ENCODE measurements around the gene CLCN6. TPM values are rescaled to one million over a fixed set of nuclear protein-coding genes. Genes with fewer than 3 reads are reported as not detected.

CLCN6 gene
- polyA plus RNA-seq, 1 experiment: 6.1 TPM

DNA sequence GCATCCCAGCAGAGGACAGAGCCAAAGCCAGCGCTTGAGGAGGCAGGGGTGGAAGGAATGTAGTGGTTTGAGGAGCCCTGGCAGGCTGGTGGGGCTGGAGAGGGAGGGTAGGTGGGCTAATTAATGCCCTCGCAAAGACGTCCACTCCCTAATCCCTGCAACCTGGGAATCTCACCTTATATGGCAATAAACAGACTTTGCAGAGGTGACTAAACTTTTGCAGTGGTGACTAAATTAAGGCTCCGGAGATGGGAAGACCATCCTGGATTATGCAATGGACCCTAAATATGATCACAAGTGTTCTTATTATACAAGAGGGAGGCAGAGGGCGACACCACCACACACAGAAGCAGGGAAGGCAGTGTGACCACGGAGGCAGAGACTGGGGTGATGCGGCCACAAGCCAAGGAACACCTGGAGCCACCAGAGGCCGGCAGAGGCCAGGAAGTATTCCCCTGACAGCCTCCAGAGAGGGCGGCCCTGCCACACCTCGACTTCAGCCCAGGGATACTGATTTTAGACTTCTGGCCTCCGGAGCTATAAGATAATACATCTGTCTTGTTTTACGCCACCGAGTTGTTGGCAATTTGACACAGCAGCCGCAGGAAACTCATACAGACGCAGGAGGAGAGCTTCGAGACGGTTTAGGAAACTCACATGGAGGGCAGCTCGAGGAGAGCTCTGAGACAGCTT is 75.9 kb downstream of the CLCN6 start:
- H3K4me3 ChIP-seq (ENCODE audit: low read depth, low read length): no peak overlapping the region
- DNase-seq (ENCODE audit: low read depth): no peak

DNA sequence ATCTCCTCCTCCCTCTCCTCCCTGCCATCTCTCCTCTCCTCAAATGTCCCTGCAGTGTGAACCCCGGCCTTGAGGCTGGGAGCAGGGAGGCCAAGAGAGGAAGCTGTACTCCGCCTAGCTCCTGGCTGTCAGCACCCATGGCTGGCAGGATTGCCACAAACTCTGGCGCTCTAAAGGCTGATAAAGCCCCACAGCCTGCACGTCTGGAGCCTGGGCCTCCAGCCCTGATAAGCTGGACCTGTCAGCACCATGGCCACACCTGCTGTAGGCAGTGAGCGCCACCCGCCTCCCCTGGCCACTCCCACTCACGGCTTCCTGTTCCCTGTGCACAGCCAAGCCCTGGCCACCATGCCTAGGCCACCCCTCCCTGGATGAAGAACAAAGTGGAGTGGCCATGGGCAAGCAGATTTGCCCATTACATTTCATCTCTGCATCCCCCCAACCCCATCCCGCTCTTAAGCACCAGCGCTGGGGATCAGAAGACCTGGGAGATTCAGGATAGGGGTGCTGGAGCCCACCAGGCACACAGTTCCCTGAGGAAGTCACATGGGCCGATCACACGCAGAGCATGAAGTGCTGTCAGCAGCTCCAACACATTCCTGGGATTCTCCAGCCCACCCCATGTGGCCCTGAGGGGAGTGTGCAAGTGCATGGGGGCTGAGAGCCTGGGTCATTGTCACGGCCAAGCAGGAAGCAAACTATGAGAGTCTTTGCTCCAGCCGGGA is 77.0 kb downstream of the CLCN6 start:
- CTCF ChIA-PET: interaction anchor here (0.9 to 1.2 kb wide), 5 partner anchors 10 to 44 kb away, joined by 3 to 5 read pairs (median 4); no protein-coding TSS in a partner anchor
- H3K4me3 ChIP-seq (ENCODE audit: low read depth, low read length): no peak overlapping the region
- DNase-seq (ENCODE audit: low read depth): no peak
- no peaks in the 10 kb centered on the region for H3K36me3 ChIP-seq (ENCODE audit: control insufficient read depth, insufficient read depth, low read length)
- TF ChIP-seq, protein P1, sequence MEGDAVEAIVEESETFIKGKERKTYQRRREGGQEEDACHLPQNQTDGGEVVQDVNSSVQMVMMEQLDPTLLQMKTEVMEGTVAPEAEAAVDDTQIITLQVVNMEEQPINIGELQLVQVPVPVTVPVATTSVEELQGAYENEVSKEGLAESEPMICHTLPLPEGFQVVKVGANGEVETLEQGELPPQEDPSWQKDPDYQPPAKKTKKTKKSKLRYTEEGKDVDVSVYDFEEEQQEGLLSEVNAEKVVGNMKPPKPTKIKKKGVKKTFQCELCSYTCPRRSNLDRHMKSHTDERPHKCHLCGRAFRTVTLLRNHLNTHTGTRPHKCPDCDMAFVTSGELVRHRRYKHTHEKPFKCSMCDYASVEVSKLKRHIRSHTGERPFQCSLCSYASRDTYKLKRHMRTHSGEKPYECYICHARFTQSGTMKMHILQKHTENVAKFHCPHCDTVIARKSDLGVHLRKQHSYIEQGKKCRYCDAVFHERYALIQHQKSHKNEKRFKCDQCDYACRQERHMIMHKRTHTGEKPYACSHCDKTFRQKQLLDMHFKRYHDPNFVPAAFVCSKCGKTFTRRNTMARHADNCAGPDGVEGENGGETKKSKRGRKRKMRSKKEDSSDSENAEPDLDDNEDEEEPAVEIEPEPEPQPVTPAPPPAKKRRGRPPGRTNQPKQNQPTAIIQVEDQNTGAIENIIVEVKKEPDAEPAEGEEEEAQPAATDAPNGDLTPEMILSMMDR (IDR thresholded peaks at IDR 0.05; ENCODE audit: insufficient read depth, low read depth, low read length): no peak
- POLR2A ChIA-PET: no interaction called here
- H3K27me3 ChIP-seq (ENCODE audit: control insufficient read depth, insufficient read depth, low read length): no peaks in the 10 kb centered on the region; the same call in 1 of the 2 replicates

More for the DNA sequence above, 75.9 kb downstream of the CLCN6 start:
- ChIA-PET POLR2A (no interaction called here), CTCF (interaction anchor here (0.9 to 1.2 kb wide), 7 partner anchors 11 to 149 kb away, joined by 3 to 5 read pairs (median 3); no protein-coding TSS in a partner anchor)
- TF ChIP-seq, protein P1 (IDR thresholded peaks at IDR 0.05; ENCODE audit: insufficient read depth, low read depth, low read length): no peak
- peaks cover 2% of the 10 kb centered on the region; the same call in 1 of the 2 replicates for H3K27me3 ChIP-seq (ENCODE audit: control insufficient read depth, insufficient read depth, low read length)
- no peaks in the 10 kb centered on the region for H3K36me3 ChIP-seq (ENCODE audit: control insufficient read depth, insufficient read depth, low read length)

DNA sequence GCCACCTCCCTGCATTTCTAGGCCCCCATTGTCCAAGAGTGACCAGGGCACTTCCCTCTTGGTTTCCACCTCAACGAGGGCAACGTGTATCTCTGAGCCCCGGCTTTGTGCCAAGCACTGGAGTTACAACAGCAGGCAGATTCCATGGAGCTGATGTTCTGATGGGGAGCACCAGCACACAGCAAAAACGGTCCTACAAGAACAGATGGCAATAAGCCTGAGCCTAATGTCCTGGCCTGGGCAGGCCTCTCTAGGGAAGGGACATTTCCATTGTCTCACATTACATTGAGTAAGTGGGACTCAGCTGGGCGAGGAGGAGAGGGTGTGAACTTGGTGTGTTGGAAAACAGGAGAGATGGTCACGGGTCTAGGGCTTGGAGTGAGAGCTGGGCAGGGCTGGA is 79.9 kb downstream of the CLCN6 start:
- TF ChIP-seq, protein P1 (IDR thresholded peaks at IDR 0.05; ENCODE audit: insufficient read depth, low read depth, low read length): no peak
- DNase-seq (ENCODE audit: low read depth): no peak
- Histone ChIP-seq H3K27me3 (ENCODE audit: control insufficient read depth, insufficient read depth, low read length) (no peaks in the 10 kb centered on the region), H3K4me3 (ENCODE audit: low read depth, low read length) (no peak overlapping the region), H3K36me3 (ENCODE audit: control insufficient read depth, insufficient read depth, low read length) (no peaks in the 10 kb centered on the region)
- CTCF ChIA-PET: interaction anchor here (1.5 kb wide), 1 partner anchor 48 kb away, joined by 4 read pairs; no protein-coding TSS in a partner anchor
- POLR2A ChIA-PET: no interaction called here

DNA sequence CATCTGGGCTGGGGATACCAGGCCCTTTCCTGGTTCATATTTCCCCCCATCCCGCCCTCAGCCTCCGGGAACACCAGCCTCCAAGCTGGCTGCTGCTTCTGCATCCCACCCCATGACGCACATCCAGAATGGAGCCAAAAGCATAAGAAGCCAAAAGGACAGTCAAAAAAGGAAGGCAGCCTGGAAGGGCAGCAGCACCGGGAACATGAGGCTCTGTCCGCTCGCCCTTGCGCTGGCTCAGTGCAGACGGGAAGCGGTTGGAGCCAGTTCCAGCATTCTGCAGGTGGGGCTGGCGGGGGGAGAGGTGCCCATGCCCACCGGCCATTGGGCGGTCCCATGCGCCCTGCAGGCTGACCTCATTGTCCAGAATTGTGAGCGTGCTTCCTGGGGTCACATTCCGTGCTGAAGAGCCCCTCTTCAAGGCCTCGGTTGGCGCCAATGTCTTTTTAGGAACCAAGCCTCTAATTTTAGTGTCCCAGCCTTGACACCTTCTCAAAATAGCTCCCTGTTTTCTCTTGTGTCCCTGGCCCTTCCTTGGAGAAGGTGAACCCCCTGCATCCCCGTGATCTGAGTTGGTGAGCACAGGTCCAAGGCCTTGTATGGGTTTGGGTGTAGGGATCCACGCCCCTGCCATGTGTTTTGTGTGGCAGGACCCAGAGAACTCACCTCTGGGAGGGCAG is 81.1 kb downstream of the CLCN6 start:
- no peaks in the 10 kb centered on the region for H3K36me3 ChIP-seq (ENCODE audit: control insufficient read depth, insufficient read depth, low read length)
- H3K27me3 ChIP-seq (ENCODE audit: control insufficient read depth, insufficient read depth, low read length): peaks cover 3% of the 10 kb centered on the region; the same call in 1 of the 2 replicates
- ChIA-PET CTCF (interaction anchor here (1.0 to 1.8 kb wide), 3 partner anchors 24 to 59 kb away, joined by 3 to 4 read pairs (median 3); no protein-coding TSS in a partner anchor), POLR2A (no interaction called here)
- DNase-seq (ENCODE audit: low read depth): no peak
- TF ChIP-seq, protein P1 (IDR thresholded peaks at IDR 0.05; ENCODE audit: insufficient read depth, low read depth, low read length): no peak
- H3K4me3 ChIP-seq (ENCODE audit: low read depth, low read length): no peak overlapping the region

DNA sequence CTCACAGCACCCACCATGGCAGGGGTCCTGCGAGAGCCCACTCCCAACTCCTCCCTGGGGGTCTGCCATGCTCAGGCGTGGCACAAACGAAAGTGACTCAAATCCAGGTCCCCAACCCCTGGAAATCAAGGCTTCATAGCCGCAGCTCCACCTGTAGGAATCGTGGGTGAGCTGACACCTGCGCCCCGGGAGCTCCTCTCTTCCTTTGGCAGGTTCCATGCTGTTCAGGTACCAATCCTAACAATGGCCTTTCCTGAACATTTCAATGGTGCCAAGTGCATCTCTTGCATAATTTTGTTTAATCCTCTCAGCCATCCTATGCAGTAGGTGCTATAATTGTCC is 81.6 kb downstream of the CLCN6 start:
- H3K4me3 ChIP-seq (ENCODE audit: low read depth, low read length): no peak overlapping the region
- ChIA-PET POLR2A (no interaction called here), CTCF (interaction anchor here (1.0 to 1.8 kb wide), 3 partner anchors 24 to 59 kb away, joined by 3 to 4 read pairs (median 3); no protein-coding TSS in a partner anchor)
- H3K27me3 ChIP-seq (ENCODE audit: control insufficient read depth, insufficient read depth, low read length): peaks cover 8% of the 10 kb centered on the region; the same call in 1 of the 2 replicates
- no peak for DNase-seq (ENCODE audit: low read depth)
- TF ChIP-seq, protein P1 (IDR thresholded peaks at IDR 0.05; ENCODE audit: insufficient read depth, low read depth, low read length): no peak
- no peaks in the 10 kb centered on the region for H3K36me3 ChIP-seq (ENCODE audit: control insufficient read depth, insufficient read depth, low read length)
